ENCODE data around the gene TMLHE. TPM values are rescaled to one million over a fixed set of nuclear protein-coding genes. Genes with fewer than 3 reads are reported as not detected.

The TMLHE gene
- total RNA-seq, 2 experiments from 2014 or later = 11.1 to 11.9 TPM

GRCh38 chrX:155611302-155611701, 1.4 kb downstream of the TMLHE start:
- ChIA-PET CTCF (interaction anchor here (0.9 to 1.1 kb wide), 2 partner anchors 21 to 396 kb away, joined by 3 to 4 read pairs; no protein-coding TSS in a partner anchor), POLR2A (no interaction called here)
- peak overlapping the region; percentile 87 for H3K4me3 Mint-ChIP-seq
- H3K36me3 Mint-ChIP-seq (ENCODE audit: low read depth) = peaks cover 16% of the 10 kb centered on the region
- intact Hi-C loops (cut with micrococcal nuclease) = no loop called here
- no peaks in the 10 kb centered on the region for H3K27me3 Mint-ChIP-seq
- peaks cover 9% of the 10 kb centered on the region for H3K9me3 Mint-ChIP-seq
- peaks cover 29% of the 10 kb centered on the region for H3K4me1 Mint-ChIP-seq (ENCODE audit: low read depth)
- H3K27ac Mint-ChIP-seq = no peak overlapping the region
- no peak for TF ChIP-seq CTCF (IDR thresholded peaks at IDR 0.05)
- ATAC-seq (no peak), DNase-seq (no peak)

GRCh38 chrX:155592981-155593380, 19.8 kb downstream of the TMLHE start:
- CTCF ChIA-PET = no interaction called here
- Mint-ChIP-seq H3K27me3 (no peaks in the 10 kb centered on the region), H3K27ac (no peak overlapping the region), H3K4me1 (ENCODE audit: low read depth) (peaks cover 2% of the 10 kb centered on the region), H3K36me3 (ENCODE audit: low read depth) (peaks cover 17% of the 10 kb centered on the region), H3K4me3 (no peak overlapping the region), H3K9me3 (peaks cover 14% of the 10 kb centered on the region)
- DNase-seq = no peak
- no peak for TF ChIP-seq CTCF (IDR thresholded peaks at IDR 0.05)
- ATAC-seq = no peak
- intact Hi-C loops (cut with micrococcal nuclease) = no loop called here
- POLR2A ChIA-PET = no interaction called here

- intact Hi-C loops (cut with micrococcal nuclease) = no loop called here
- ATAC-seq (no peak), DNase-seq (no peak)
- Mint-ChIP-seq H3K9me3 (peaks cover 12% of the 10 kb centered on the region), H3K36me3 (ENCODE audit: low read depth) (peaks cover 21% of the 10 kb centered on the region), H3K4me3 (no peak overlapping the region), H3K4me1 (ENCODE audit: low read depth) (peaks cover 2% of the 10 kb centered on the region), H3K27ac (no peak overlapping the region), H3K27me3 (no peaks in the 10 kb centered on the region)
- TF ChIP-seq CTCF (IDR thresholded peaks at IDR 0.05) = no peak
- ChIA-PET POLR2A (no interaction called here), CTCF (no interaction called here)
Measured at GRCh38 chrX:155592331-155592730, 20.4 kb downstream of the TMLHE start.

GRCh38 chrX:155577682-155578081, 35.1 kb downstream of the TMLHE start:
- Mint-ChIP-seq H3K9me3 (peaks cover 3% of the 10 kb centered on the region), H3K4me3 (no peak overlapping the region), H3K36me3 (ENCODE audit: low read depth) (peaks cover 20% of the 10 kb centered on the region), H3K4me1 (ENCODE audit: low read depth) (peaks cover 15% of the 10 kb centered on the region), H3K27me3 (no peaks in the 10 kb centered on the region), H3K27ac (no peak overlapping the region)
- ATAC-seq = peak; percentile 65
- ChIA-PET POLR2A (no interaction called here), CTCF (no interaction called here)
- TF ChIP-seq CTCF (IDR thresholded peaks at IDR 0.05) = no peak
- peak; percentile 4 for DNase-seq
- intact Hi-C loops (cut with micrococcal nuclease) = no loop called here

- Mint-ChIP-seq H3K9me3 (no peaks in the 10 kb centered on the region), H3K27me3 (no peaks in the 10 kb centered on the region), H3K4me3 (no peak overlapping the region), H3K4me1 (ENCODE audit: low read depth) (no peaks in the 10 kb centered on the region), H3K36me3 (ENCODE audit: low read depth) (peaks cover 2% of the 10 kb centered on the region), H3K27ac (no peak overlapping the region)
- ChIA-PET CTCF (no interaction called here), POLR2A (no interaction called here)
- intact Hi-C loops (cut with micrococcal nuclease) = no loop called here
- DNase-seq (no peak), ATAC-seq (no peak)
- no peak for TF ChIP-seq CTCF (IDR thresholded peaks at IDR 0.05)
Measured at GRCh38 chrX:155563099-155563498, 49.7 kb downstream of the TMLHE start.
